ENCODE results near the gene DYNC1I1. TPM values are rescaled to one million over a fixed set of nuclear protein-coding genes. Genes with fewer than 3 reads are reported as not detected.

The DYNC1I1 gene
- total RNA-seq, 1 experiment from 2014 or later = not detected

- no TSS peak for BruUV-seq (replicated peaks)
- Mint-ChIP-seq H3K36me3 (ENCODE audit: insufficient read depth, unreplicated experiment) (no peaks in the 10 kb centered on the region), H3K27ac (ENCODE audit: low read depth, unreplicated experiment) (no peak overlapping the region), H3K27me3 (ENCODE audit: insufficient read depth, unreplicated experiment) (peaks cover 94% of the 10 kb centered on the region), H3K9me3 (ENCODE audit: unreplicated experiment) (no peaks in the 10 kb centered on the region), H3K4me1 (ENCODE audit: insufficient read depth, unreplicated experiment) (no peaks in the 10 kb centered on the region), H3K4me3 (ENCODE audit: unreplicated experiment) (no peak overlapping the region)
- POLR2A ChIA-PET = no interaction called here
- intact Hi-C loops (cut with micrococcal nuclease) = no loop called here
- DNase-seq (ENCODE audit: unreplicated experiment) = no peak
- no peak for TF ChIP-seq CTCF (IDR thresholded peaks at IDR 0.05; ENCODE audit: unreplicated experiment)
- CTCF ChIA-PET = no interaction called here
These were observed 22.8 kb upstream of the DYNC1I1 start for GRCh38 chr7:95749515-95749914.

GRCh38 chr7:95753440-95753839 is 18.9 kb upstream of the DYNC1I1 start:
- POLR2A ChIA-PET = no interaction called here
- CTCF ChIA-PET = no interaction called here
- TF ChIP-seq CTCF (IDR thresholded peaks at IDR 0.05; ENCODE audit: unreplicated experiment) = no peak
- Mint-ChIP-seq H3K36me3 (ENCODE audit: insufficient read depth, unreplicated experiment) (no peaks in the 10 kb centered on the region), H3K27ac (ENCODE audit: low read depth, unreplicated experiment) (no peak overlapping the region), H3K9me3 (ENCODE audit: unreplicated experiment) (no peaks in the 10 kb centered on the region), H3K4me3 (ENCODE audit: unreplicated experiment) (no peak overlapping the region), H3K4me1 (ENCODE audit: insufficient read depth, unreplicated experiment) (no peaks in the 10 kb centered on the region), H3K27me3 (ENCODE audit: insufficient read depth, unreplicated experiment) (peaks cover 100% of the 10 kb centered on the region)
- no peak for DNase-seq (ENCODE audit: unreplicated experiment)
- intact Hi-C loops (cut with micrococcal nuclease) = no loop called here
- no TSS peak for BruUV-seq (replicated peaks)

GRCh38 chr7:95755277-95755934 is 16.9 kb upstream of the DYNC1I1 start:
- no TSS peak for BruUV-seq (replicated peaks)
- H3K9me3 Mint-ChIP-seq (ENCODE audit: unreplicated experiment) = no peaks in the 10 kb centered on the region
- DNase-seq (ENCODE audit: unreplicated experiment) = no peak
- CTCF ChIA-PET = no interaction called here
- peaks cover 96% of the 10 kb centered on the region for H3K27me3 Mint-ChIP-seq (ENCODE audit: insufficient read depth, unreplicated experiment)
- POLR2A ChIA-PET = no interaction called here
- H3K36me3 Mint-ChIP-seq (ENCODE audit: insufficient read depth, unreplicated experiment) = no peaks in the 10 kb centered on the region
- no peak overlapping the region for H3K27ac Mint-ChIP-seq (ENCODE audit: low read depth, unreplicated experiment)
- intact Hi-C loops (cut with micrococcal nuclease) = no loop called here
- no peak overlapping the region for H3K4me3 Mint-ChIP-seq (ENCODE audit: unreplicated experiment)
- H3K4me1 Mint-ChIP-seq (ENCODE audit: insufficient read depth, unreplicated experiment) = no peaks in the 10 kb centered on the region
- no peak for TF ChIP-seq CTCF (IDR thresholded peaks at IDR 0.05; ENCODE audit: unreplicated experiment)

GRCh38 chr7:95758187-95758586 is 14.2 kb upstream of the DYNC1I1 start:
- no peaks in the 10 kb centered on the region for H3K4me1 Mint-ChIP-seq (ENCODE audit: insufficient read depth, unreplicated experiment)
- no peaks in the 10 kb centered on the region for H3K9me3 Mint-ChIP-seq (ENCODE audit: unreplicated experiment)
- no TSS peak for BruUV-seq (replicated peaks)
- no peak for TF ChIP-seq CTCF (IDR thresholded peaks at IDR 0.05; ENCODE audit: unreplicated experiment)
- peaks cover 94% of the 10 kb centered on the region for H3K27me3 Mint-ChIP-seq (ENCODE audit: insufficient read depth, unreplicated experiment)
- intact Hi-C loops (cut with micrococcal nuclease) = no loop called here
- DNase-seq (ENCODE audit: unreplicated experiment) = no peak
- H3K4me3 Mint-ChIP-seq (ENCODE audit: unreplicated experiment) = no peak overlapping the region
- no peak overlapping the region for H3K27ac Mint-ChIP-seq (ENCODE audit: low read depth, unreplicated experiment)
- H3K36me3 Mint-ChIP-seq (ENCODE audit: insufficient read depth, unreplicated experiment) = no peaks in the 10 kb centered on the region
- ChIA-PET POLR2A (interaction anchor here (0.5 kb wide), 1 partner anchor 79 kb away, joined by 3 read pairs; no protein-coding TSS in a partner anchor), CTCF (no interaction called here)

All from MCF 10A (cell line).